ENCODE results near the gene ABCB9. TPM values are rescaled to one million over a fixed set of nuclear protein-coding genes. Genes with fewer than 3 reads are reported as not detected.

The ABCB9 gene
- total RNA-seq, 2 donors from 2014 or later: 8.2 to 50.0 TPM

GRCh38 chr12:123010110-123010509 lies 43.8 kb upstream of the ABCB9 start:
- intact Hi-C loops (cut with DNase I): no loop called here
- no peaks in the 10 kb centered on the region for H3K36me3 ChIP-seq
- 89% methylated on average over 1 of the region's 1 CpG for WGBS

GRCh38 chr12:123006977-123007376 lies 40.7 kb upstream of the ABCB9 start:
- H3K27me3 ChIP-seq (replicated peaks; ENCODE audit: insufficient read depth): no peaks in the 10 kb centered on the region
- no peaks in the 10 kb centered on the region for H3K9me3 ChIP-seq
- no peak overlapping the region for H3K27ac ChIP-seq
- TF ChIP-seq CTCF (IDR thresholded peaks at IDR 0.05) (no peak), POLR2A (IDR thresholded peaks at IDR 0.05) (no peak), POLR2AphosphoS5 (IDR thresholded peaks at IDR 0.05) (no peak)
- H3K4me3 ChIP-seq: no peak overlapping the region
- WGBS: 81% methylated on average over 12 of the region's 12 CpGs
- intact Hi-C loops (cut with DNase I): no loop called here
- DNase-seq (ENCODE audit: low spot score): no peak
- H3K36me3 ChIP-seq: no peaks in the 10 kb centered on the region
- no peaks in the 10 kb centered on the region for H3K4me1 ChIP-seq (replicated peaks)

More at GRCh38 chr12:123010110-123010509, 43.8 kb upstream of the ABCB9 start:
- no peak overlapping the region for H3K4me3 ChIP-seq
- no peaks in the 10 kb centered on the region for H3K4me1 ChIP-seq (replicated peaks)
- no peaks in the 10 kb centered on the region for H3K9me3 ChIP-seq
- H3K27me3 ChIP-seq (replicated peaks; ENCODE audit: insufficient read depth): no peaks in the 10 kb centered on the region
- H3K27ac ChIP-seq: no peak overlapping the region
- TF ChIP-seq CTCF (IDR thresholded peaks at IDR 0.05) (no peak), POLR2A (IDR thresholded peaks at IDR 0.05) (no peak), POLR2AphosphoS5 (IDR thresholded peaks at IDR 0.05) (no peak)
- DNase-seq (ENCODE audit: low spot score): no peak

GRCh38 chr12:123005081-123005626 lies 38.9 kb upstream of the ABCB9 start:
- no peak overlapping the region for H3K4me3 ChIP-seq
- no peaks in the 10 kb centered on the region for H3K9me3 ChIP-seq
- no peaks in the 10 kb centered on the region for H3K4me1 ChIP-seq (replicated peaks)
- H3K27ac ChIP-seq: no peak overlapping the region
- no peaks in the 10 kb centered on the region for H3K27me3 ChIP-seq (replicated peaks; ENCODE audit: insufficient read depth)
- no peak for TF ChIP-seq CTCF (IDR thresholded peaks at IDR 0.05)
- no peak for TF ChIP-seq POLR2AphosphoS5 (IDR thresholded peaks at IDR 0.05)
- TF ChIP-seq POLR2A (IDR thresholded peaks at IDR 0.05): no peak
- WGBS: 94% methylated on average over 22 of the region's 22 CpGs
- DNase-seq (ENCODE audit: low spot score): no peak
- H3K36me3 ChIP-seq: no peaks in the 10 kb centered on the region
- intact Hi-C loops (cut with DNase I): no loop called here

DNA sequence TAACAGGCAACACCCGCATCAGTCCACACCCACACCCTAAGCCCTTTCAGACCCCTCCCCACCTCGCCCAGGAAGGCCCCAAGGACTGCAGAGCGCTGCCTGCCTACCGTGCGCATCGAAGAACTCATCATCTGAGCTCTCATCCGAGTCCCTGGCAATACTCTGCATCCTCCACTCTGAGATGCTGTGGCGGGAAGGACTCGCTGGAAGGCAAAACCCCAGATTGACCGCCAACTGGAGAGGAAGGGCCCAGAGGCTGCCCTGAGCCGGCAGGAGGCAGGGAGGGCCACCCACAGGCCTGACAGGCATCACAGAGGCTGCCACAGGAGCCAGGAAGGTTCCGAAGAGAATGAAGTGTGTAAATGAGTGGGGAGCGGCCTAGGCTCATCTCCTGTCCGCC lies 38.0 kb upstream of the ABCB9 start:
- no peaks in the 10 kb centered on the region for H3K27me3 ChIP-seq (replicated peaks; ENCODE audit: insufficient read depth)
- H3K4me1 ChIP-seq (replicated peaks): no peaks in the 10 kb centered on the region
- TF ChIP-seq POLR2AphosphoS5 (IDR thresholded peaks at IDR 0.05) (no peak), CTCF (IDR thresholded peaks at IDR 0.05) (no peak), POLR2A (IDR thresholded peaks at IDR 0.05) (no peak)
- no peaks in the 10 kb centered on the region for H3K9me3 ChIP-seq
- H3K4me3 ChIP-seq: no peak overlapping the region
- H3K27ac ChIP-seq: no peak overlapping the region
- intact Hi-C loops (cut with DNase I): no loop called here
- 83% methylated on average over 14 of the region's 14 CpGs for WGBS
- H3K36me3 ChIP-seq: no peaks in the 10 kb centered on the region
- no peak for DNase-seq (ENCODE audit: low spot score)

GRCh38 chr12:123003257-123003656 lies 37.0 kb upstream of the ABCB9 start:
- WGBS: 79% methylated on average over 6 of the region's 6 CpGs
- Histone ChIP-seq H3K9me3 (no peaks in the 10 kb centered on the region), H3K36me3 (no peaks in the 10 kb centered on the region), H3K4me3 (no peak overlapping the region), H3K4me1 (replicated peaks) (no peaks in the 10 kb centered on the region), H3K27me3 (replicated peaks; ENCODE audit: insufficient read depth) (no peaks in the 10 kb centered on the region), H3K27ac (no peak overlapping the region)
- no peak for DNase-seq (ENCODE audit: low spot score)
- TF ChIP-seq POLR2A (IDR thresholded peaks at IDR 0.05) (no peak), POLR2AphosphoS5 (IDR thresholded peaks at IDR 0.05) (no peak), CTCF (IDR thresholded peaks at IDR 0.05) (no peak)
- intact Hi-C loops (cut with DNase I): no loop called here

Data from prostate gland (tissue), 2 donors.